Activated CD4-positive, alpha-beta T cell treated with anti-CD3 and anti-CD28 coated beads, Interleukin-2, amount 10 ng/mL, durations not matched to agents 24 days and 14 days (primary cell): ENCODE results near the gene GSDMA. TPM values are rescaled to one million over a fixed set of nuclear protein-coding genes. Genes with fewer than 3 reads are reported as not detected.

Experiments used
- DNase-seq: peaks from one replicate; pipeline ENCODE4 v3.0.0; 2022
- H3K27ac Mint-ChIP-seq: one replicate; pipeline ENCODE4 v1.8.0; 2022; ENCODE audit warnings: mild to moderate bottlenecking, mixed read lengths
- H3K27me3 Mint-ChIP-seq: one replicate; pipeline ENCODE4 v1.8.0; 2022; ENCODE audit warnings: mixed read lengths
- H3K36me3 Mint-ChIP-seq: one replicate; pipeline ENCODE4 v1.8.0; 2022; ENCODE audit warnings: low read depth, mild to moderate bottlenecking, mixed read lengths
- H3K4me1 Mint-ChIP-seq: one replicate; pipeline ENCODE4 v1.8.0; 2021; ENCODE audit warnings: mixed read lengths
- H3K4me3 Mint-ChIP-seq: one replicate; pipeline ENCODE4 v1.8.0; 2022; ENCODE audit warnings: mild to moderate bottlenecking, moderate library complexity, mixed read lengths
- H3K9me3 Mint-ChIP-seq: one replicate; pipeline ENCODE4 v1.8.0; 2021; ENCODE audit warnings: mixed read lengths
- intact Hi-C: fragments of 100-400 bp; cut with micrococcal nuclease; formaldehyde crosslinking; loops from one replicate; pipeline ENCODE4 v1.15.1; 2023
- total RNA-seq: library from RNA; stranded (reverse); gene quantifications from 2 replicates; pipeline ENCODE4 v1.2.3, GENCODE V29; 2022

Gene GSDMA
- total RNA-seq, 1 donor from 2014 or later, result 0.84 TPM

GRCh38 chr17:39926135-39926587 is 36.6 kb upstream of the GSDMA start:
- peaks cover 58% of the 10 kb centered on the region for H3K4me1 Mint-ChIP-seq
- H3K27ac Mint-ChIP-seq, result peak overlapping the region; percentile 80
- H3K36me3 Mint-ChIP-seq, result peaks cover 30% of the 10 kb centered on the region
- peak overlapping the region; percentile 88 for H3K4me3 Mint-ChIP-seq
- intact Hi-C loops, result loop anchor here (1.0 to 10.0 kb wide), 7 partner anchors 23 to 289 kb away; partner anchors contain the start of genes PGAP3 and STARD3
- DNase-seq, result no peak
- no peaks in the 10 kb centered on the region for H3K9me3 Mint-ChIP-seq
- no peaks in the 10 kb centered on the region for H3K27me3 Mint-ChIP-seq

- Mint-ChIP-seq H3K27me3 (no peaks in the 10 kb centered on the region), H3K4me3 (peak overlapping the region; percentile 88), H3K27ac (peak overlapping the region; percentile 80), H3K36me3 (peaks cover 25% of the 10 kb centered on the region), H3K9me3 (no peaks in the 10 kb centered on the region), H3K4me1 (peaks cover 53% of the 10 kb centered on the region)
- intact Hi-C loops, result loop anchor here (1.0 to 10.0 kb wide), 9 partner anchors 14 to 289 kb away; partner anchors contain the start of genes PGAP3, PSMD3 and STARD3
- DNase-seq, result peak; percentile 91
These were observed 36.2 kb upstream of the GSDMA start for GRCh38 chr17:39926588-39927100.

GRCh38 chr17:39927101-39927928 is 35.5 kb upstream of the GSDMA start, which contains the start of the genes LRRC3C and ORMDL3:
Gene LRRC3C, plus strand, starts transcription at chr17:39927732. Its CDS starts 13,792 bp downstream, at chr17:39941524.
Gene ORMDL3, minus strand, starts transcription at chr17:39927601. Its CDS starts 3,398 bp downstream, at chr17:39924203.
- Mint-ChIP-seq H3K4me1 (peaks cover 47% of the 10 kb centered on the region), H3K27me3 (no peaks in the 10 kb centered on the region), H3K27ac (peak within 1 kb of the TSS; percentile 80), H3K36me3 (peaks cover 19% of the 10 kb centered on the region), H3K9me3 (no peaks in the 10 kb centered on the region), H3K4me3 (peak within 1 kb of the TSS; percentile 88)
- peak; percentile 98 for DNase-seq
- intact Hi-C loops, result loop anchor here (1.0 to 10.0 kb wide), 8 partner anchors 13 to 290 kb away; partner anchors contain the start of genes PGAP3, PSMD3 and STARD3

DNA sequence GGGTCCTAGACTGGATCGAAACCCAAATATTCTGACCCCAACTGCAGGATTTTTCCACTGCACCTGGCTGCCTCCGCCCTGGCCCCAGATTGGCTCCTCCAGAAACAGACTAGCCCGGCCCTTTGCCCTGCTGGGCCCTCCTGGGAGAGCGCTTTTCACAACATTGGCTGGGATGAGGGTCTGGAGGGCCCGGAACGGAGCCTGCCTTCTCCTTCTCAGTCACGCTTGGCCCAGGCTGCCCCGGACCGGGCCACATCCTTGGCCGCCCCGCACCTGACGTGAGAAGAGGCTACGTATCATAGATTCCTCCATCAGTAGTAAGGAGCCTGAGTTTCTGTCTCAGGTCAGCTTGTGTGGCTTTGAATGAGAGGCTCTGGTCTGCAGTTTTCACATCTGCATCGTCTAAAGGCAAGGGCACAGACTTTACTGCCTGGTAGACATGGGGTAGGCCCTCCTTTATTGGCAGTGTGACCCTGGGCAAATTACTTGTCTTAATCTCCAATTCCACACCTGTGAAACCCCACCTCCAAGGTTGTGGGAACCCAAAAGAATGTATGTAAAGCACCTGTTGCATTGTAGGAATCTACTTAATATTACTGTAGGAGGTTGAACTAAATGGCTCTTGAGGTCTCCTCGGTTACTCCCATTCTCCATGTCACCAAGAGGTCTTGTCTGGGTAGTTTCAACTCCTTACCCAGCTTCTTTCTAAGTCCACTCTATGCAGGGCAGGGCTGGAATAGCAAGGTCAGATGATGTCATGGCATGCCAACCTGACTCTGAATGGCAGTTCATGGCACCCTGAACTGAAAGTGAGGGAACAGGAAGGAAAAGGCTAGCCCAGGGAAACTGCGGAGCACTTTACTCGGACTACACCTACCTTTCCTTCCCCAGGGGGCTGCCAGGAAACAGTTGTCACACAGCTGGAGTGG is 34.6 kb upstream of the GSDMA start:
- peaks cover 10% of the 10 kb centered on the region for H3K36me3 Mint-ChIP-seq
- peaks cover 3% of the 10 kb centered on the region for H3K27me3 Mint-ChIP-seq
- H3K4me1 Mint-ChIP-seq, result peaks cover 42% of the 10 kb centered on the region
- DNase-seq, result no peak
- H3K4me3 Mint-ChIP-seq, result peak overlapping the region; percentile 88
- intact Hi-C loops, result loop anchor here (1.0 to 10.0 kb wide), 8 partner anchors 12 to 291 kb away; partner anchors contain the start of genes PGAP3, PSMD3 and STARD3
- H3K9me3 Mint-ChIP-seq, result no peaks in the 10 kb centered on the region
- peak overlapping the region; percentile 80 for H3K27ac Mint-ChIP-seq

DNA sequence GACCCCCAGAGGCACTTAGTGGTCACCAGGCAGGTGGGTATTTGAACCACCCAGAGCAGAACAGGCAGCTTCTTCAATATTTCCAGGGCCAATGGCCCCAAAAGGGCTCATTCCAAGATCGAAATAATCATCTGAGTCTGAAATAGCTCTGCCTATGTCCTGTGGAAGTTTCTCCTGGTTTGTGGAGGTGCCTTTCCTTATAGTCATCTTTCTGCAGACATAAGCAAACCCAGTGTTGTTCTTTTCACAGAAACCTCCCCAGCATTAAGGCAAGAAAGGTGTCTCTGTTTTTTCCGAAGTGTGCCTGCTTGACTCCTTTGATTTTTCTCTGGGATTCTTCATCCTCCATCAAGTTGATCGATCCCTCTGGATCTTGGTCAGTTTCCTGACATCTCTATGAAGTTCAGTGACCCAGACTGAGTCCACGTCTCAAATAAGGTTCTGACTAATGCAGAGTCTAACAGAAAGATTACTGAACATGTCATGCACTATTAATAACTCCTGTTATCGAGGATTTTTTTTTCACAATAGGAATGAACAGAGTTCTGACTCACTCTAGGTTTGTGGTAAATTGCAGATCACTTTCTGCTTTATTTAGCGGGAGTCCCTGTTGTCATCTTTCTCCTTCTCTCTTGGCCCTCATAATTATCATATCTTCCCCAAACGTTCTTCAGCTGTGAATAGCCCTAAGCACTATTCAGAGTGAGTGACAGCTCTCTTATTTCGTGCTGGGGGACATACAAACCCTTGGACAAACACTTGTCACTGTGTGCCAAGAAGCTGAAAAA is 33.8 kb upstream of the GSDMA start:
- H3K27ac Mint-ChIP-seq, result no peak overlapping the region

GRCh38 chr17:39929646-39930407 is 33.0 kb upstream of the GSDMA start:
- DNase-seq, result no peak
- Mint-ChIP-seq H3K27me3 (peaks cover 3% of the 10 kb centered on the region), H3K9me3 (no peaks in the 10 kb centered on the region), H3K27ac (no peak overlapping the region), H3K4me1 (peaks cover 30% of the 10 kb centered on the region), H3K4me3 (no peak overlapping the region), H3K36me3 (no peaks in the 10 kb centered on the region)
- intact Hi-C loops, result loop anchor here (5.0 to 10.0 kb wide), 5 partner anchors 138 to 293 kb away; partner anchors contain the start of genes PGAP3 and STARD3

More for the DNA sequence above, 33.8 kb upstream of the GSDMA start:
- intact Hi-C loops, result loop anchor here (5.0 to 10.0 kb wide), 5 partner anchors 137 to 292 kb away; partner anchors contain the start of genes PGAP3 and STARD3
- no peak for DNase-seq
- Mint-ChIP-seq H3K4me3 (peak overlapping the region; percentile 5), H3K4me1 (peaks cover 37% of the 10 kb centered on the region), H3K27me3 (peaks cover 3% of the 10 kb centered on the region), H3K36me3 (peaks cover 5% of the 10 kb centered on the region), H3K9me3 (no peaks in the 10 kb centered on the region)

DNA sequence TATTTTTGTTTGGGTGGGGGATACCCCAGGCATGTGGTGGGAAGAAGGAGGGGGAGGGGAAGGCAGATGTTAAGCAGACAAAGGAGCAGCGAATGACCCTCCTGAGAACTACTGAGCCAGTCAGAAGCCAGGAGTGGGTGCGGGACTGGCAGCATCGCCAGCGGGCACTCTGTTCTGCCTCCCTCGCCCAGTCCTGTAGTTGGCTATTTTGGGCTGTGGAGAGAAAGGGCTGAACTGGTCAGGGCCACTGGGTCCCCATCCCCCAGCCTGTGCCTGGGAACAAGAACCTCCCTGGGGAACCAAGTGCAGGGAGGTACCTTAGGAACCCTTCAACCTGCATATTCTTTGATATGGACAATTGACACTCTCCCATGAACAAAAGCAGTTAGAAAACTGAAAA is 28.9 kb upstream of the GSDMA start:
- no peak for DNase-seq
- no peaks in the 10 kb centered on the region for H3K36me3 Mint-ChIP-seq
- H3K4me1 Mint-ChIP-seq, result peaks cover 8% of the 10 kb centered on the region
- peaks cover 3% of the 10 kb centered on the region for H3K27me3 Mint-ChIP-seq
- H3K9me3 Mint-ChIP-seq, result no peaks in the 10 kb centered on the region
- no peak overlapping the region for H3K27ac Mint-ChIP-seq
- intact Hi-C loops, result no loop called here
- no peak overlapping the region for H3K4me3 Mint-ChIP-seq

DNA sequence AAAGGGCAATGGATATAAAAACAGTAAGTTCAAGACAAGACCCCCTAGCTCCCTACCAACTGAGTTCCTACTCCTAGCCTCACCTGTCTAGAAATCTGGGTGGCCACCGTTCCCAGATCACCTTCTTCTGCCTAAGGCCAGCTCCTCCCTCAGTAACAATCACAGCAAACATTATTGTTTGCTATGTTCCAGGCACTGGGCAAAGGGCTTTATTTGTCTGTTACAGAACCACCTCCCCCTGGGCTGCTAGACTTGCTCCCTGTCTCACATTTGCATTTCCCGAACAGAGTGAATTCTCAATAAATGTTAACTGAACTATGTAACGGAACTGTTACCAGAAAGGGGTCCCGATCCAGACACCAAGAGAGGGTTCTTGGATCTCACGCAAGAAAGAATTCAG is 28.5 kb upstream of the GSDMA start:
- Mint-ChIP-seq H3K27me3 (peaks cover 3% of the 10 kb centered on the region), H3K9me3 (no peaks in the 10 kb centered on the region), H3K36me3 (no peaks in the 10 kb centered on the region), H3K4me1 (peaks cover 12% of the 10 kb centered on the region), H3K27ac (no peak overlapping the region), H3K4me3 (no peak overlapping the region)
- intact Hi-C loops, result no loop called here
- DNase-seq, result no peak

DNA sequence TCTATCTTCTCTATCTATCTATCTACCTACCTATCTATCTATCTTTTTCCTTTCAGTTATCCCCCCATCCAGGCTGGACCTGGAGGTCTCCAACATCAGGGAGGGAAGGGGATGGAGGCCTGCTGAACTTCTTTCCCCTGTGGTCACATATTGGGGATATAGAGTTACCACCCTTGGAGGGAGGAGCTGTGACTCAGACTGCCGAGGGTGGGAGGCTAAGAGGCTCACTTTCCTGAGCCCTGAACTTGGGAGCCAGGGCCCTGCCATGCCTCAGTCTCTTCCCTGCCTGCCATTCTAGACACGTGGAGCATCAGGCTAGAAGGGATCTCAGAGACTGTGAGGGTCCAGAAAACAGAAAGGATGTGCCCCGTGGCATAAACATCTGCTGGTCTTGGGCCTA is 26.9 kb upstream of the GSDMA start:
- H3K4me3 Mint-ChIP-seq, result no peak overlapping the region
- H3K36me3 Mint-ChIP-seq, result no peaks in the 10 kb centered on the region

GRCh38 chr17:39937447-39937846 is 25.4 kb upstream of the GSDMA start:
- Mint-ChIP-seq H3K4me1 (peaks cover 22% of the 10 kb centered on the region), H3K36me3 (no peaks in the 10 kb centered on the region), H3K4me3 (no peak overlapping the region), H3K27ac (no peak overlapping the region), H3K27me3 (peaks cover 3% of the 10 kb centered on the region), H3K9me3 (no peaks in the 10 kb centered on the region)
- intact Hi-C loops, result no loop called here
- DNase-seq, result no peak

More for the DNA sequence above, 26.9 kb upstream of the GSDMA start:
- intact Hi-C loops, result no loop called here
- Mint-ChIP-seq H3K27ac (no peak overlapping the region), H3K27me3 (peaks cover 3% of the 10 kb centered on the region), H3K4me1 (peaks cover 19% of the 10 kb centered on the region), H3K9me3 (no peaks in the 10 kb centered on the region)
- DNase-seq, result no peak

- Mint-ChIP-seq H3K27me3 (no peaks in the 10 kb centered on the region), H3K27ac (no peak overlapping the region), H3K4me1 (peaks cover 20% of the 10 kb centered on the region), H3K9me3 (no peaks in the 10 kb centered on the region), H3K36me3 (no peaks in the 10 kb centered on the region), H3K4me3 (no peak overlapping the region)
- intact Hi-C loops, result no loop called here
- DNase-seq, result no peak
These were observed 24.5 kb upstream of the GSDMA start for GRCh38 chr17:39938140-39938869.
